Esophagus squamous epithelium (tissue), 4 donors: ENCODE measurements around the gene HSFY2.
"Not testable (repeated sequence)": the region's sequence is repeated elsewhere in the genome, so short reads cannot be mapped to it uniquely, and the experiment has no call there.

ENCODE experiments used
- CTCF ChIP-seq, 6 experiments: fragments of 450-650 bp in 4 of 6; fragments of 200-600 bp in 2 of 6; sonication (generic) in 2 of 6; IDR thresholded peaks; one replicate each; pipeline ENCODE4 v1.5.1; 2016 to 2019; ENCODE audit warnings: antibody characterized with exemption in 6 of 6, mild to moderate bottlenecking in 4 of 6, moderate library complexity in 4 of 6
- POLR2A ChIP-seq, 4 donors: fragments of 450-650 bp; IDR thresholded peaks; one replicate each; pipeline ENCODE4 v1.6.1; 2017; ENCODE audit warnings: antibody characterized with exemption in 4 of 4, mild to moderate bottlenecking in 4 of 4, moderate library complexity in 3 of 4

GRCh38 chrY:18788757-18789406 is 15.3 kb upstream of the HSFY2 start:
- TF ChIP-seq CTCF, POLR2A (IDR thresholded peaks at IDR 0.05): not testable (repeated sequence)
